Glomerular visceral epithelial cell (primary cell): ENCODE results near the gene ZNF566.

Source experiments
- DNase-seq: peaks from one replicate; pipeline ENCODE4 v3.0.0-alpha.2; 2016; ENCODE audit errors: extremely low spot score

The ZNF566 gene

DNA sequence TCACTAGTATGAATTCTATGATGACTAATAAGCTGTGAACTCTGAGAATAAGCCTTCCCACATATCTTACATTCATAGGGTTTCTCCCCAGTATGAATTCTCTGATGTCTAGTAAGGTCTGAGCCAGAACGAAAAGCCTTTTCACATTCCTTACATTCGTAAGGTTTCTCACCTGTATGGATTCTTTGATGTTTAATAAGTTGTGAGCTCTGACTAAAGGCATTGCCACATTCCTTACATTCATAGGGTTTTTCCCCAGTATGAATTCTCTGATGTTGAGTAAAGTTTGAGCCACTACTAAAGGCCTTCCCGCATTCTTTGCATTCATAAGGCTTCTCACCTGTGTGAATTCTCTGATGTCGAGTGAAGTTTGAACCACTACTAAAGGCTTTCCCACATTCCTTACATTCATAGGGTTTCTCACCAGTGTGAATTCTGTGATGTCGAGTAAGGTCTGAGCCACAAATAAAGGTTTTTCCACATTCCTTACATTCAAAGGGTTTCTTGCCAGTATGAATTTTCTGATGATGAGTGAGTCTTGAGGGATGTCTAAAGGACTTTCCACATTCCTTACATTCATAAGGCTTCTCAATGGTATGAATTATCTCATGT is 40.2 kb downstream of the ZNF566 start:
- DNase-seq: no peak

DNA sequence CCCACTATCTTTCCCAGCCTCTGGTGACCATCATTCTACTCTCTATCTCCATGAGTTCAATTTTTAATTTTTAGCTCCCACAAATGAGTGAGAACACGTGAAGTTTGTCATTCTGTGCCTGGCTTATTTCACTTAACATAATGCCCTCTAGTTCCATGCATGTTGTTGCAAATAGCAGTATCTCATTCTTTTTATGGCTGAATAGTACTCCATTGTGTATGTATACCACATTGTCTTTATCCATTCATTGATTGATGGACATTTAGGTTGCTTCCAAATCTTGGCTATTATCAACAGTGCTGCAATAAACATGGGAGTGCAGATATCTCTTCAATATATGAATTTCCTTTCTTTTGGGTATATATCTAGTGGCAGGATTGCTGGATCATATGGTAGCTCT is 48.0 kb downstream of the ZNF566 start:
- DNase-seq: no peak

DNA sequence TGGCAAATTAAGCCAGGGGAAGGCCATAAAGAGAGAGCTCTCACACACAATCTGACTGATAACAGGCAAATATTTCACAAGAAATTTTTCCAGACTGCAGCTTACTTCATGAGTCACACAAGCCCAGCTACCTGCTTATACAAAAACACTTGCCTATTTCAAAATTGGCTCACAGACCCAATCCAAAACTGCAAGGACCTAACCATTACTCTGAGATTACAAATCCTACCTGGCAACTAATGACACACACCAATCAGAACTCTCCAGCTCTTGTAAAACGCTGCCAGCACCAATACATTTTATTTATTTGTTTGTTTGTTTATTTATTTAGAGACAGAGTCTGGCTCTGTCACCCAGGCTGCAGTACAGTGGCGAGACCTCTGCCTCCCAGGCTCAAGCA is 52.8 kb downstream of the ZNF566 start:
- DNase-seq: no peak

DNA sequence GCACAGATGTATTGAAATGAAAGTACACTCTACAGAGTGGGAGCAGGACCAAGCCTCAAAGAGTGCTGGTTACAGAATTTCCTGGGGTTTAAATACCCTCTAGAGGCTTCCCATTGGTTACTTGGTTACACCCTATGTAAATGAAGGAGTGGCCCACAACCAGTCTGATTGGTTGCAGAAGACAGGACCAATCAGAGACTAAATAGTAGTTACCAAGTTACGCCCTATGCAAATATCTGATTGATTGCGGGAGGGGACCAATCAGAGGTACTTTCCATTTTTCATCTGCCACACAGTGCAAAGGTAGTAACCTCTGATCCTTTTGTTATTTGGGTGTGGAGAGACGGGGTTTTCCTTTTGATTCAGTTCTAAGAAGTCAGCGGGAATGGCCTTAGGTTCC is 65.4 kb downstream of the ZNF566 start:
- no peak for DNase-seq

DNA sequence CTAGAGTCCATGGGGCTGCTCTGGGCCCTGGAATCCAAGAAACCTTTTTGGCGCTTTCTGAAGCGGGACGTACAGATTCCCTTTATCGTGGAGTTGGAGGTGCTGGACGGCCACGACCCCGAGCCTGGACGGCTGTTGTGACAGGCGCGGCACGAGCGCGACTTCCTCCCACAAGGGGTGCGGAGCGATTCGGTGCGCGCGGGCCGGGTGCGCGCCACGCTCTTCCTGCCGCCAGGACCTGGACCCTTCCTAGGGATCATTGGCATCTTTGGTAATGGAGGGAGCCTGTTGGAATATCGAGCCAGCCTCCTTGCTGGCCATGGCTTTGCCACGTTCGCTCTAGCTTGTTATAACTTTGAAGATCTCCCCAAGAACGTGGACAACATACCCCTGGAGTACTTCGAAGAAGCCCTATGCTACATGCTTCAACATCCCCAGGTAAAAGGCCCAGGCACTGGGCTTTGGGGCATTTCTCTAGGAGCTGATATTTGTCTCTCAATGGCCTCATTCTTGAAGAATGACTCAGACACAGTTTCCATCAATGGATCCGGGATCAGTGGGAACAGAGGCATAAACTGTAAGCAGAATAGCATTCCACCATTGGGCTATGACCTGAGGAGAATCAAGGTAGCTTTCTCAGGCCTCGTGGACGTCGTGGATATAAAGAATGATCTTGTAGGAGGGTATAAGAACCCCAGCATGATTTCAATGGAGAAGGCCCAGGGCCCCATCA is 67.4 kb downstream of the ZNF566 start:
- DNase-seq: no peak

DNA sequence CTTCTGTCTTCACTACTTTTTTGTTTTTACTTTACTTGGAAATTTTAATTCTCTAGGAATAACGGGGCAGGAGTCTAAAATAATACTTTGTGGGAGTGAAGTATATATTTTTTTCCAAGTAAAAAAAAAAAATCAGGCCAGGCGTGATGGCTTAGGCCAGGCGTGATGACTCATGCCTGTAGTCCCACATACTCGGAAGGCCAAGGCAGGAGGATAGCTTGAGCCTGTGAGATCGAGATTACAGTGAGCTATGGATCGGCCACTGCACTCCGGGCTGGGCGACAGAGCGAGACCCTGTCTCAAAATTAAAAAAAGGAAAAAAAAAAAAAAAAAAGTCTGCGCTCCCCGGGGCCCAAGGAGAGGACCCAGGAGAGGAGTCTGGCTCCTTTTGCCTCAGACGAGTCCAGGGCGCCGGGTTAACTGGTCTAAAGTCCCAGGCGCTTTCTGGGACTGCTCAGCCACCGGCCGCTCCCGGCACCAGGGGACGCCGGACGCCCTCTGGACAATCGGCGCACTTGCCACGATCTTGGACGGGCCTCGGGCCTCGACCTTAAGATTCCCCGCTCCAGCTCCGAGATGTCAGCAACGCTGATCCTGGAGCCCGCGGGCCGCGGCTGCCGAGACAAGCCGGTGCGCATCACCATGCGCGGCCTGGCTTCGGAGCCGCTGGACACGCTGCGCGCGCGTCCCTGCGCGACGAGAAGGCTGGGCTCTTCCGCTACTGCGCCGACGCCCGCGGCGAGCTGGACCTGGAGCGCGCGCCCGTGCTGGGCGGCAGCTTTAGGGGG is 68.2 kb downstream of the ZNF566 start:
- DNase-seq: no peak

DNA sequence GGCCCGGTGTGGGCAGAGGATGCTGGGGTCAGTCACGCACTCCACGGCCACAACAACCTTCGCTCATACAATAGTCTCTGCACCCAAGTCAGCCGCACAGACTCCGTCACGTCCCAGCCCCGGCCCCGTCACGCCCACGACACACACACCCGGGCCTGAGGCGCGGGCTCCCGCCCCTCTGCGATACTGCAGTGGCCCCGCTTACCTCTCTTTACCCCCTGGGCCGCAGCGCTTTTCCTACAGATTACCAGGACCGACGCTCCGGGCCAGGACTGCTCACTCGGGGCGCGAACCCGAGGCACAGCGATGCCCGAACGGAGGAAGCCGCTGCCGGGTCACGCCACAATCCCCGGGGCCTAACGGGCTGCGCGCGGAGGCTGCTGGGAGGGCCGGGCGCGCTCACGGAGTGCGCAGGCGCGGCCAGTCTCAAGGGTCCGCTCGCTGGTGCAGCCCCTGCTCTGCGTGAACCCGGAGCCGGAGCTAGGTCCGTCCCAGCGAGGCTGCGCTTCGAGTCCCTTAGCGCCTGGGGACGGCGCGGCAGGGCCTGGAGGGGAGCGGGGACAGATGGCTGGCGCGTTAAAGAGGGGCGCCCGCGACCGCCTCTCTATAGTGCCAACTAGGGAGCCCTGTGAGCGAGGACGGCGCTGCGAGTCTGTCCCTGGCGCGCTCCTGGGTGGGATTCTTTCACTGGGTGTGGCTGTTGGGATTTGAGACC is 70.9 kb downstream of the ZNF566 start, which contains the start of gene ZFP82:
ZFP82 (minus strand) TSS at position 358 of the 715 bp plus-strand sequence. CDS start 8,855 bp downstream, outside the sequence.
- DNase-seq: no peak

- DNase-seq: no peak
Measured at GRCh38 chr19:36417752-36418286, 71.5 kb downstream of the ZNF566 start.

DNA sequence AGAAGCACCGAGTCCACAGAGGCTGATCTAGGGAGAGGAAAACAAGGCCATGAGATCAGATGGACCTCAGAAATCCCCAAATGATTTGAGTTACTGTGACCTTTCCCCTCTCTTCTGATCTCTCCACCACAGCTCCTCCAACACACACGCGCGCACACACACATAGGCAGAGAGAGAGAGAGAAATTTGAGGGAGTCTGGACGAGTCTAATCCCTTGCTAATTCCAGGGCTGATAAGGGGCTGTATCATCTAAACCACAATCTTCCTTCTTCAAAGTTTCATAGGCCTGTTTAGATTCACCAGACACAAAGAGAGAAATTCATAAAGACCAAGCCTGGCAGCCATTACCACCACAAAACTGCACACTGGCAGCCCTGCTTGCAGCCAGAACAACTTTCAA is 79.5 kb downstream of the ZNF566 start:
- no peak for DNase-seq

GRCh38 chr19:36408101-36408500 is 81.3 kb downstream of the ZNF566 start:
- DNase-seq: no peak

DNA sequence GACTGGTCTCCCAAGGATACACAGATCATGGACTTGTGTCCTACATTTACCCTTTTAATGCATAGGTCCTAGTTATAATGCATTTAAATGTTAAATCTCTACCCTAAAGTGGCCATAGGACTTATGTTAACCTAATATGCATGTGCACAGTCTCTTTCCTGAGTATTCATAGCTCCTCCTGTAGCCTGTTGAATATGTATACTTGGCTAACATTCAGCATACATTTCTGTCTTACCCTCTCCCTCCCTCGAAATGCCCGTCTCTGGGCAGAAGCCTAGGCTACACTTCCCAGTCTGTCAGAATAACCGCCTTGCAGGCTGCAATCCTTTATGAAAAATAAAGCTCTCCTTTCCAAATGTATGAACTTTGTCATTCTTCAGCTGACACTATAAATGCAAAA is 84.9 kb downstream of the ZNF566 start:
- no peak for DNase-seq

- DNase-seq: no peak
Measured at GRCh38 chr19:36401475-36401874, 87.9 kb downstream of the ZNF566 start.

DNA sequence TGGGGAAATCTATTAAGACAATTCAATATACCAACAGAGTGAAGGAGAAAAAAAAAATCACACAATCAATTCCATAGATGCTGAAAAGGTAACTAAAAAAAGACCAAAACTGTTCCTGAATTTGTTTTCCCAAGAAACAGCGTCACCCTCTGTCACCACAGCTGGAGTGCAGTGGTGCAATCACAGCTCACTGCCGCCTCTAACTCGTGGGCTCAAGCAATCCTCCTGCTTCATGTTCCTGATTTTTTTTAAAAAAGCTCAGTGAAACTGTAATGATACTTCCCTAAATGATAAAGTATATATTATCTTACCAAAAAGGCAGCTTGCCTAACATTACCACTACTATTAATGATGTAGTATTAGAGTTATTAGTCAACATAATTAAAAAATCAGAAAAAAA is 90.8 kb downstream of the ZNF566 start:
- DNase-seq: no peak
